ENCODE data around the gene LAMA5. TPM values are rescaled to one million over a fixed set of nuclear protein-coding genes. Genes with fewer than 3 reads are reported as not detected.

The LAMA5 gene
- total RNA-seq, 1 donor from 2014 or later: 150 TPM

- H3K27ac ChIP-seq: peak overlapping the region; percentile 56
- no peaks in the 10 kb centered on the region for H3K36me3 ChIP-seq
- no peaks in the 10 kb centered on the region for H3K9me3 ChIP-seq
- DNase-seq (ENCODE audit: extremely low spot score in 2 of 2): no peak
- H3K4me3 ChIP-seq: no peak overlapping the region
- TF ChIP-seq POLR2A (IDR thresholded peaks at IDR 0.05): no peak
- TF ChIP-seq, protein P1, sequence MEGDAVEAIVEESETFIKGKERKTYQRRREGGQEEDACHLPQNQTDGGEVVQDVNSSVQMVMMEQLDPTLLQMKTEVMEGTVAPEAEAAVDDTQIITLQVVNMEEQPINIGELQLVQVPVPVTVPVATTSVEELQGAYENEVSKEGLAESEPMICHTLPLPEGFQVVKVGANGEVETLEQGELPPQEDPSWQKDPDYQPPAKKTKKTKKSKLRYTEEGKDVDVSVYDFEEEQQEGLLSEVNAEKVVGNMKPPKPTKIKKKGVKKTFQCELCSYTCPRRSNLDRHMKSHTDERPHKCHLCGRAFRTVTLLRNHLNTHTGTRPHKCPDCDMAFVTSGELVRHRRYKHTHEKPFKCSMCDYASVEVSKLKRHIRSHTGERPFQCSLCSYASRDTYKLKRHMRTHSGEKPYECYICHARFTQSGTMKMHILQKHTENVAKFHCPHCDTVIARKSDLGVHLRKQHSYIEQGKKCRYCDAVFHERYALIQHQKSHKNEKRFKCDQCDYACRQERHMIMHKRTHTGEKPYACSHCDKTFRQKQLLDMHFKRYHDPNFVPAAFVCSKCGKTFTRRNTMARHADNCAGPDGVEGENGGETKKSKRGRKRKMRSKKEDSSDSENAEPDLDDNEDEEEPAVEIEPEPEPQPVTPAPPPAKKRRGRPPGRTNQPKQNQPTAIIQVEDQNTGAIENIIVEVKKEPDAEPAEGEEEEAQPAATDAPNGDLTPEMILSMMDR (IDR thresholded peaks at IDR 0.05): no peak
- TF ChIP-seq POLR2AphosphoS5 (IDR thresholded peaks at IDR 0.05; ENCODE audit: insufficient read depth in 1 of 2, low read depth in 1 of 2): peak in 1 of 2 donors; percentile 19
- intact Hi-C loops (cut with DNase I): loop anchor here (10.0 kb wide), 1 partner anchor 236 kb away; the partner anchor contains the start of genes PSMA7 and SS18L1
- H3K27me3 ChIP-seq: no peaks in the 10 kb centered on the region
- H3K4me1 ChIP-seq: peaks cover 67% of the 10 kb centered on the region
Observed at GRCh38 chr20:62381202-62381797, 14.2 kb upstream of the LAMA5 start.

DNA sequence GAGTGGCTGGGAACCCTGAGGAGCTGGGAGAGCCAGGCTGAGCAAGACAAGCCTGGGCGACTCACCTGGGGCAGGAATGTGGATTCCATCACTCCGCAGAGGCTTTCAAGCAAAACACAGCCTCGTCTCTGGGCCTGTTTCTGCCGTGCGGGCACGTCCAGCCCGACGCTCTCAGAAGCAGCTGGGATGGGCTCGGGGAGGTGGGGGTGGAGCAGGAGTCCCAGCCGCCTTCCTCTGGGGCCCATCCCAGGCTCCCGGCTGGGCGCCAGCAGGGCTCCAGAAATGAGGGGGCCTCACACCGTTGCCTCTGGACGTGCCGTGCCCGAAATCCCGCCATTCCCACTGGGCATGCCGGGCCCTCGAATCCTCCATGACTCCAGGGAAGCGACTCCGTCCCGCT, 11.1 kb upstream of the LAMA5 start:
- H3K27ac ChIP-seq: peak overlapping the region; percentile 62
- DNase-seq (ENCODE audit: extremely low spot score in 2 of 2): no peak
- no peak overlapping the region for H3K4me3 ChIP-seq
- no peaks in the 10 kb centered on the region for H3K27me3 ChIP-seq
- peaks cover 77% of the 10 kb centered on the region for H3K4me1 ChIP-seq
- intact Hi-C loops (cut with DNase I): no loop called here
- H3K36me3 ChIP-seq: no peaks in the 10 kb centered on the region
- H3K9me3 ChIP-seq: no peaks in the 10 kb centered on the region
- TF ChIP-seq, protein P1 (IDR thresholded peaks at IDR 0.05): no peak
- TF ChIP-seq POLR2A (IDR thresholded peaks at IDR 0.05): no peak
- no peak for TF ChIP-seq POLR2AphosphoS5 (IDR thresholded peaks at IDR 0.05; ENCODE audit: insufficient read depth in 1 of 2, low read depth in 1 of 2)

- no peak for DNase-seq (ENCODE audit: extremely low spot score in 2 of 2)
- peaks cover 76% of the 10 kb centered on the region for H3K4me1 ChIP-seq
Observed at GRCh38 chr20:62377615-62378178, 10.6 kb upstream of the LAMA5 start.

DNA sequence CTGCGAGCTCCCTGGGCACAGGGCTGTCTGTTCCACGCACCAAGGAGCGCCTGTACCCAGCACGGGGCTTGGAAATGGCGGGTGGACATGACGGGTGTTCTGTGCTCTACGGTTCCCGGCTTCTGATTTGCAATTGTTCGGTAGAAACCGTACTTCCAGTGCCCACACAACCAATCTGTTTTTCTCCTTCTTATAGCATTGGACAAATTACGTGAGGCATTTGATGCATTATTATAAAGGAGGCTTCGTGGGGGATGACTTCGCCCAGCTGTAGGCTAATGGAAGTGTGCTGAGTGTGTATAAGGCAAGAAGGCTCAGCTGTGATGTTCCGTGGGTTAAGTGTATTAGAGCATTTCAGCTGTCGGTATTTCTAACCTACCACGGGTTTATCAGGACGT, 10.0 kb upstream of the LAMA5 start:
- H3K9me3 ChIP-seq: no peaks in the 10 kb centered on the region
- H3K36me3 ChIP-seq: no peaks in the 10 kb centered on the region
- peak overlapping the region; percentile 74 for H3K27ac ChIP-seq
- no peaks in the 10 kb centered on the region for H3K27me3 ChIP-seq
- TF ChIP-seq POLR2AphosphoS5 (IDR thresholded peaks at IDR 0.05; ENCODE audit: insufficient read depth in 1 of 2, low read depth in 1 of 2) (no peak), POLR2A (IDR thresholded peaks at IDR 0.05) (no peak)
- TF ChIP-seq, protein P1 (IDR thresholded peaks at IDR 0.05): no peak
- peaks cover 72% of the 10 kb centered on the region for H3K4me1 ChIP-seq
- H3K4me3 ChIP-seq: no peak overlapping the region
- DNase-seq (ENCODE audit: extremely low spot score in 2 of 2): no peak
- intact Hi-C loops (cut with DNase I): no loop called here

More at GRCh38 chr20:62377615-62378178, 10.6 kb upstream of the LAMA5 start:
- Histone ChIP-seq H3K4me3 (no peak overlapping the region), H3K27me3 (no peaks in the 10 kb centered on the region), H3K9me3 (no peaks in the 10 kb centered on the region), H3K36me3 (no peaks in the 10 kb centered on the region), H3K27ac (peak overlapping the region; percentile 62)
- intact Hi-C loops (cut with DNase I): no loop called here
- no peak for TF ChIP-seq POLR2A (IDR thresholded peaks at IDR 0.05)
- TF ChIP-seq POLR2AphosphoS5 (IDR thresholded peaks at IDR 0.05; ENCODE audit: insufficient read depth in 1 of 2, low read depth in 1 of 2): no peak
- TF ChIP-seq, protein P1 (IDR thresholded peaks at IDR 0.05): no peak

Measured in vagina (tissue), 2 donors.